ENCODE results near the gene TRIP12. TPM values are rescaled to one million over a fixed set of nuclear protein-coding genes. Genes with fewer than 3 reads are reported as not detected.

Gene TRIP12
- total RNA-seq, 1 donor from 2014 or later = 162 TPM

GRCh38 chr2:229870903-229871656, 50.7 kb downstream of the TRIP12 start:
- H3K27ac ChIP-seq = no peak overlapping the region
- intact Hi-C loops (cut with DNase I) = no loop called here
- H3K27me3 ChIP-seq = no peaks in the 10 kb centered on the region
- no peak for TF ChIP-seq POLR2A (IDR thresholded peaks at IDR 0.05)
- TF ChIP-seq, protein P1, sequence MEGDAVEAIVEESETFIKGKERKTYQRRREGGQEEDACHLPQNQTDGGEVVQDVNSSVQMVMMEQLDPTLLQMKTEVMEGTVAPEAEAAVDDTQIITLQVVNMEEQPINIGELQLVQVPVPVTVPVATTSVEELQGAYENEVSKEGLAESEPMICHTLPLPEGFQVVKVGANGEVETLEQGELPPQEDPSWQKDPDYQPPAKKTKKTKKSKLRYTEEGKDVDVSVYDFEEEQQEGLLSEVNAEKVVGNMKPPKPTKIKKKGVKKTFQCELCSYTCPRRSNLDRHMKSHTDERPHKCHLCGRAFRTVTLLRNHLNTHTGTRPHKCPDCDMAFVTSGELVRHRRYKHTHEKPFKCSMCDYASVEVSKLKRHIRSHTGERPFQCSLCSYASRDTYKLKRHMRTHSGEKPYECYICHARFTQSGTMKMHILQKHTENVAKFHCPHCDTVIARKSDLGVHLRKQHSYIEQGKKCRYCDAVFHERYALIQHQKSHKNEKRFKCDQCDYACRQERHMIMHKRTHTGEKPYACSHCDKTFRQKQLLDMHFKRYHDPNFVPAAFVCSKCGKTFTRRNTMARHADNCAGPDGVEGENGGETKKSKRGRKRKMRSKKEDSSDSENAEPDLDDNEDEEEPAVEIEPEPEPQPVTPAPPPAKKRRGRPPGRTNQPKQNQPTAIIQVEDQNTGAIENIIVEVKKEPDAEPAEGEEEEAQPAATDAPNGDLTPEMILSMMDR (IDR thresholded peaks at IDR 0.05) = no peak
- TF ChIP-seq POLR2AphosphoS5 (IDR thresholded peaks at IDR 0.05; ENCODE audit: insufficient read depth in 1 of 2, low read depth in 1 of 2) = no peak
- no peak for DNase-seq (ENCODE audit: extremely low spot score in 2 of 2)
- no peak overlapping the region for H3K4me3 ChIP-seq
- peaks cover 53% of the 10 kb centered on the region for H3K4me1 ChIP-seq
- H3K36me3 ChIP-seq = peaks cover 0 to 8% of the 10 kb centered on the region in 2 donors
- no peaks in the 10 kb centered on the region for H3K9me3 ChIP-seq

GRCh38 chr2:229869226-229869625, 52.6 kb downstream of the TRIP12 start:
- H3K27ac ChIP-seq = no peak overlapping the region
- peaks cover 53% of the 10 kb centered on the region for H3K4me1 ChIP-seq
- intact Hi-C loops (cut with DNase I) = no loop called here
- peaks cover 0 to 8% of the 10 kb centered on the region in 2 donors for H3K36me3 ChIP-seq
- DNase-seq (ENCODE audit: extremely low spot score in 2 of 2) = no peak
- H3K27me3 ChIP-seq = no peaks in the 10 kb centered on the region
- H3K4me3 ChIP-seq = no peak overlapping the region
- H3K9me3 ChIP-seq = no peaks in the 10 kb centered on the region
- TF ChIP-seq POLR2AphosphoS5 (IDR thresholded peaks at IDR 0.05; ENCODE audit: insufficient read depth in 1 of 2, low read depth in 1 of 2) (no peak), POLR2A (IDR thresholded peaks at IDR 0.05) (no peak)
- TF ChIP-seq, protein P1 (IDR thresholded peaks at IDR 0.05) = no peak

DNA sequence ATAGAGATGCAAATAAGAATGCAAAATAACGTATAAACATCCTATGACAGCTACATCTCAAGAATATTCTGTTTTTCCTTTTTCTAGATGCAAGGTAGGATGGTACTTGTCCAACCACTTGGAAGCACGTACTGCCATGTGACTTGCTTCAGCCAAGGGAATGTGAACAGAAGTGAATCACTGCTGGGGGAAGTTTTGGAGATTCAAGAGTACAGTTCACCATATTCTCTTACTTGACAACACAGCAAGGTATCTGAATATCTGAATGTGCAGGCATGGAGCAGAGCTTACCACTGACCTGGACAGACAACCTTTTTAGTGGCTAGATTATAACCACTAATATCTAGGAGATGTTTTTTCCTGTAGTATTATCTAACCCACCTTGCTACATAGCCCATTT, 53.0 kb downstream of the TRIP12 start:
- TF ChIP-seq, protein P1 (IDR thresholded peaks at IDR 0.05) = no peak
- TF ChIP-seq POLR2A (IDR thresholded peaks at IDR 0.05) (no peak), POLR2AphosphoS5 (IDR thresholded peaks at IDR 0.05; ENCODE audit: insufficient read depth in 1 of 2, low read depth in 1 of 2) (no peak)
- no peak for DNase-seq (ENCODE audit: extremely low spot score in 2 of 2)

DNA sequence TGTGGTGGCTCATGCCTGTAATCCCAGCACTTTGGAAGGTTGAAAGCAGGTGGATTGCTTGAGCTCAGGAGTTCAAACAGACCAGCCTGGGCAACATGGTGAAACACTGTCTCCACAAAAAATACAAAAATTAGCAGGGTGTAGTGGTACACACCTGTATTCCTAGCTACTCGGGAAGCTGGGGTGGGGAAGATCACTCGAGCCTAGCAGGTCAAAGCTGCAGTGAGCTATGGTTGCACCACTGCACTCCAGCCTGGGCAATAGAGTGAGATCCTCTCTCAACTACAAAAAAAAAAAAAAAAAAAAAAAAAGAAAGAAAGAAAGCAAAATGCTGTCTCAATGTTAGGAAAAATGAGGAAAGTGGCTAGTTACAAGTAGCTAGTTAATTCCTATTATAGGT, 56.8 kb downstream of the TRIP12 start:
- intact Hi-C loops (cut with DNase I) = no loop called here
- H3K9me3 ChIP-seq = no peaks in the 10 kb centered on the region
- H3K27me3 ChIP-seq = no peaks in the 10 kb centered on the region
- no peak for DNase-seq (ENCODE audit: extremely low spot score in 2 of 2)
- H3K27ac ChIP-seq = no peak overlapping the region
- TF ChIP-seq POLR2AphosphoS5 (IDR thresholded peaks at IDR 0.05; ENCODE audit: insufficient read depth in 1 of 2, low read depth in 1 of 2) (no peak), POLR2A (IDR thresholded peaks at IDR 0.05) (no peak)
- TF ChIP-seq, protein P1 (IDR thresholded peaks at IDR 0.05) = no peak
- peaks cover 0 to 11% of the 10 kb centered on the region in 2 donors for H3K36me3 ChIP-seq
- H3K4me1 ChIP-seq = peaks cover 17% of the 10 kb centered on the region
- no peak overlapping the region for H3K4me3 ChIP-seq

More for the DNA sequence above, 53.0 kb downstream of the TRIP12 start:
- Histone ChIP-seq H3K27ac (no peak overlapping the region), H3K9me3 (no peaks in the 10 kb centered on the region), H3K4me1 (peaks cover 48% of the 10 kb centered on the region), H3K4me3 (no peak overlapping the region), H3K36me3 (peaks cover 0 to 8% of the 10 kb centered on the region in 2 donors), H3K27me3 (no peaks in the 10 kb centered on the region)
- intact Hi-C loops (cut with DNase I) = no loop called here

DNA sequence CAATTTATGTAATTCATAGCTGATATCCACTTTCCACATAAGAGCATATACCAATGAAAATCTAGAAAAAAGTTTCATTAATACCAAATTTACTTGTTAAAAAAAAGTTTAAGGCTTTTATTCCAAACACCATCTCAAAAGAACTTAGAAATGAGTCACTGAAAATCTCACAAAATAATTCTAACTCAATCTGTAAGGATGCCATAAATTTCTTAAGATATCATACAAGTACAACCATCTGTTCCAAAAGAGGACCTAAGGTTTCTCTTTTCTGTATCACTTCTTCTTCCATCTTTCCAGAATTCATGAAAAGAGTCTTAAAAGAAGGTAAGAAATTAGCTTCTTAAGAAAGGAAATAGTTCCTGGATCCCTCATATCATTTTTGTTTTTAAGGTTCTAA, 60.4 kb downstream of the TRIP12 start:
- H3K4me1 ChIP-seq = no peaks in the 10 kb centered on the region
- H3K27ac ChIP-seq = no peak overlapping the region
- H3K9me3 ChIP-seq = no peaks in the 10 kb centered on the region
- H3K27me3 ChIP-seq = no peaks in the 10 kb centered on the region
- no peak for DNase-seq (ENCODE audit: extremely low spot score in 2 of 2)
- intact Hi-C loops (cut with DNase I) = no loop called here
- H3K4me3 ChIP-seq = no peak overlapping the region
- H3K36me3 ChIP-seq = peaks cover 0 to 30% of the 10 kb centered on the region in 2 donors
- TF ChIP-seq POLR2A (IDR thresholded peaks at IDR 0.05) (no peak), POLR2AphosphoS5 (IDR thresholded peaks at IDR 0.05; ENCODE audit: insufficient read depth in 1 of 2, low read depth in 1 of 2) (no peak)
- TF ChIP-seq, protein P1 (IDR thresholded peaks at IDR 0.05) = no peak
